ENCODE measurements around the gene RITA1.

Gene RITA1

GRCh38 chr12:113152835-113153814 lies 32.4 kb upstream of the RITA1 start:
- peak overlapping the region; percentile 67 for H3K4me3 ChIP-seq (ENCODE audit: low read length)
- no peaks in the 10 kb centered on the region for H3K9me3 ChIP-seq (ENCODE audit: control insufficient read depth, insufficient read depth, low read length)
- H3K27ac ChIP-seq (ENCODE audit: low read depth, low read length), result peak overlapping the region; percentile 45
- TF ChIP-seq EZH2phosphoT487 (IDR thresholded peaks at IDR 0.05; ENCODE audit: borderline replicate concordance, low read length), result no peak
- TF ChIP-seq, protein P1, sequence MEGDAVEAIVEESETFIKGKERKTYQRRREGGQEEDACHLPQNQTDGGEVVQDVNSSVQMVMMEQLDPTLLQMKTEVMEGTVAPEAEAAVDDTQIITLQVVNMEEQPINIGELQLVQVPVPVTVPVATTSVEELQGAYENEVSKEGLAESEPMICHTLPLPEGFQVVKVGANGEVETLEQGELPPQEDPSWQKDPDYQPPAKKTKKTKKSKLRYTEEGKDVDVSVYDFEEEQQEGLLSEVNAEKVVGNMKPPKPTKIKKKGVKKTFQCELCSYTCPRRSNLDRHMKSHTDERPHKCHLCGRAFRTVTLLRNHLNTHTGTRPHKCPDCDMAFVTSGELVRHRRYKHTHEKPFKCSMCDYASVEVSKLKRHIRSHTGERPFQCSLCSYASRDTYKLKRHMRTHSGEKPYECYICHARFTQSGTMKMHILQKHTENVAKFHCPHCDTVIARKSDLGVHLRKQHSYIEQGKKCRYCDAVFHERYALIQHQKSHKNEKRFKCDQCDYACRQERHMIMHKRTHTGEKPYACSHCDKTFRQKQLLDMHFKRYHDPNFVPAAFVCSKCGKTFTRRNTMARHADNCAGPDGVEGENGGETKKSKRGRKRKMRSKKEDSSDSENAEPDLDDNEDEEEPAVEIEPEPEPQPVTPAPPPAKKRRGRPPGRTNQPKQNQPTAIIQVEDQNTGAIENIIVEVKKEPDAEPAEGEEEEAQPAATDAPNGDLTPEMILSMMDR (IDR thresholded peaks at IDR 0.05; ENCODE audit: low read depth, low read length, poor library complexity, severe bottlenecking), result peak; percentile 75
- H3K79me2 ChIP-seq (ENCODE audit: control insufficient read depth, low read length), result no peaks in the 10 kb centered on the region
- peaks cover 20% of the 10 kb centered on the region for H3F3A ChIP-seq (ENCODE audit: control insufficient read depth, insufficient read depth)
- peaks cover 49% of the 10 kb centered on the region for H3K4me1 ChIP-seq (ENCODE audit: control insufficient read depth, low read length)
- H3K4me2 ChIP-seq (ENCODE audit: low read length), result peak overlapping the region; percentile 71
- H3K27me3 ChIP-seq (ENCODE audit: control insufficient read depth, low read length), result peaks cover 3% of the 10 kb centered on the region; the same call in 1 of the 2 replicates
- no peaks in the 10 kb centered on the region for H3K9me2 ChIP-seq (replicated peaks; ENCODE audit: control insufficient read depth, low read length)
- peaks cover 19% of the 10 kb centered on the region for H3K36me3 ChIP-seq (ENCODE audit: control insufficient read depth, low read length)
- H4K20me1 ChIP-seq (ENCODE audit: control insufficient read depth, insufficient read depth, low read depth, low read length), result no peaks in the 10 kb centered on the region

- peaks cover 49% of the 10 kb centered on the region for H3K4me1 ChIP-seq (ENCODE audit: control insufficient read depth, low read length)
- no peaks in the 10 kb centered on the region for H3K79me2 ChIP-seq (ENCODE audit: control insufficient read depth, low read length)
- no peaks in the 10 kb centered on the region for H3K9me3 ChIP-seq (ENCODE audit: control insufficient read depth, insufficient read depth, low read length)
- TF ChIP-seq EZH2phosphoT487 (IDR thresholded peaks at IDR 0.05; ENCODE audit: borderline replicate concordance, low read length), result no peak
- TF ChIP-seq, protein P1 (IDR thresholded peaks at IDR 0.05; ENCODE audit: low read depth, low read length, poor library complexity, severe bottlenecking), result no peak
- H3K27me3 ChIP-seq (ENCODE audit: control insufficient read depth, low read length), result peaks cover 3% of the 10 kb centered on the region; the same call in 1 of the 2 replicates
- H4K20me1 ChIP-seq (ENCODE audit: control insufficient read depth, insufficient read depth, low read depth, low read length), result no peaks in the 10 kb centered on the region; the same call in 1 of the 2 replicates
- H3K4me2 ChIP-seq (ENCODE audit: low read length), result peak overlapping the region; percentile 71
- H3F3A ChIP-seq (ENCODE audit: control insufficient read depth, insufficient read depth), result peaks cover 20% of the 10 kb centered on the region
- peaks cover 32% of the 10 kb centered on the region for H3K36me3 ChIP-seq (ENCODE audit: control insufficient read depth, low read length)
- H3K4me3 ChIP-seq (ENCODE audit: low read length), result peak overlapping the region; percentile 67
- no peaks in the 10 kb centered on the region for H3K9me2 ChIP-seq (replicated peaks; ENCODE audit: control insufficient read depth, low read length)
- peak overlapping the region; percentile 45 for H3K27ac ChIP-seq (ENCODE audit: low read depth, low read length)
These were observed 31.1 kb upstream of the RITA1 start for GRCh38 chr12:113154351-113154973.

DNA sequence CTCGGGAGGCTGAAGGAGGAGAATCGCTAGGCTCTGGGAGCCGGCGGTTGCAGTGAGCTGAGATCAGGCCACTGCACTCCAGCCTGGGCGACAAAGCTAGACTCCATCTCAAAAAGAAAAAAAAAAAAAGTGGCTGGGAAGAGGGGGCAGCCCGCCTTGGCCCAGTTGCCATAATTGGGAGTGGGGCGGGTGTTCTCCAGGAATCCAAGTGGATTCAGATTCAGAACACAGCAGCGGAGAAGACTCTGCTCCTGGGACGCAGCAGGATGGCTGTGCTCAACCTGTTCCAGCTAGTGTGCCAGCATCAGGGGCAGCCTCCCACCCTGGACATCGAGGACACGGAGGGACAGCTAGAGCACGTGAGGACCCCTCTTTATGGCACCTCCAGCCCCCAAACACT lies 30.5 kb upstream of the RITA1 start:
- peaks cover 38% of the 10 kb centered on the region for H3K36me3 ChIP-seq (ENCODE audit: control insufficient read depth, low read length)
- no peaks in the 10 kb centered on the region; the same call in none of the 2 replicates for H4K20me1 ChIP-seq (ENCODE audit: control insufficient read depth, insufficient read depth, low read depth, low read length)
- H3K4me1 ChIP-seq (ENCODE audit: control insufficient read depth, low read length), result peaks cover 46% of the 10 kb centered on the region
- H3K27ac ChIP-seq (ENCODE audit: low read depth, low read length), result no peak overlapping the region
- H3K4me2 ChIP-seq (ENCODE audit: low read length), result peak overlapping the region; percentile 71
- H3F3A ChIP-seq (ENCODE audit: control insufficient read depth, insufficient read depth), result peaks cover 20% of the 10 kb centered on the region
- peaks cover under 1% of the 10 kb centered on the region; the same call in 1 of the 2 replicates for H3K79me2 ChIP-seq (ENCODE audit: control insufficient read depth, low read length)
- TF ChIP-seq EZH2phosphoT487 (IDR thresholded peaks at IDR 0.05; ENCODE audit: borderline replicate concordance, low read length), result no peak
- H3K9me3 ChIP-seq (ENCODE audit: control insufficient read depth, insufficient read depth, low read length), result no peaks in the 10 kb centered on the region
- peaks cover 3% of the 10 kb centered on the region; the same call in 1 of the 2 replicates for H3K27me3 ChIP-seq (ENCODE audit: control insufficient read depth, low read length)
- H3K4me3 ChIP-seq (ENCODE audit: low read length), result no peak overlapping the region; the same call in 1 of the 2 replicates
- H3K9me2 ChIP-seq (replicated peaks; ENCODE audit: control insufficient read depth, low read length), result no peaks in the 10 kb centered on the region
